ENCODE results near the gene RAB11FIP5. TPM values are rescaled to one million over a fixed set of nuclear protein-coding genes. Genes with fewer than 3 reads are reported as not detected.
"Not testable (repeated sequence)": the region's sequence is repeated elsewhere in the genome, so short reads cannot be mapped to it uniquely, and the experiment has no call there.

Gene RAB11FIP5
- total RNA-seq, 1 donor from 2014 or later = 24.3 TPM

DNA sequence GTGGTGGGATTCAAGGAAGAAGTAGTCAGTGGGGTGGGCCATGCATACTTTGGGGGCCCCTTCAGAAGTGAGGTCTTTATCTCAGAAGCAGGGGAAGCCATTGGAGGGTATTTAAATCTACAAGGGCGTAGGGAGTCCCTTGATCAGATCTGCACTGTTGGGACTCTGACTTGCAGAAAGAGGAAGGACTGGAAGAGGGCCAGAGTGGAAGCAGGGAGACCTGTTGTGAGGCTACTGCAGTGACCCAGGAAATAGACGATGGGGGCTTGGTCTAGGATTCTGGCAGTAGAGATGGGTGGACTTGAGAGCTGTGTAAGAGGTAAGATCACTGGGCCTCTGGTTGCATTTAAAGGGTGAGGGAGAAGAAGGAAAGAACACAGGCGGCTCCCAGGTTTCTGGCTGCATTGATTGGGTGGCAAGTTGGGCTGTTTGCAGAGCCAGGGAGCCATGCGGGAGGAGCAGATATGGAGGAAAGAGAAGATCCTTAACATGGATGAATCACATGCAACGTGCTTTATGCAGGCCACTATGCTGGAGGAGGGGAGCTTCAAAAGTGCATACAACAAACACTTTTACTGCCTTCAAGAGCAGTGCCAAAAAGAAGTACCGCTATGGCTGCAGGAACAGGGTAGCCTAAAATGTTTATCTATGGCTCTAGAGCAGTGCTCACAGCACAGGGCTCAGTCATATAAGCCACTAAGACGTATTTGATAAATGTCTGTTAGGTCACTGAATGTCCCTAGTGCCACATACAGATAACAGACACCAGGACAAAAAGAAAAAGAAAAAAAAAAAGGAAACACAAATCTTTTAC is 43.5 kb downstream of the RAB11FIP5 start:
- no peak for DNase-seq

DNA sequence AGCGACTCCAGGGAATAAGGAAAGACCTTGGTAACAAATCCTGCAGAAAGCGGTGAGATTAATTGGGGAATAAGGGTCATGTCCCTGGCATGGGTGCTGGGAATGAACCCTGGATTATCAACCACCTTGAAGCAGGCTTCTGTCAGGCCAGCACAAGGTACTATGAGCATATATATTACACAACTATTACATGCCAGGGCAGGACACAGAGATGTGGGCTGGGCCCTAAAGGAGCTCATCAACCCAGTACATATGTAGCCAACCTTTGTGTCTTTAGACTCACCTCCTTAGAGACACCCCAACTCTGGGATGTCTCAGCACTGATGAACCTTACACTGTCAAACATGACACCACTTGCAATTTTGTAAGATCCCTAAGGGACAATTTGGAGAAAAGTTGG is 44.6 kb downstream of the RAB11FIP5 start:
- DNase-seq = no peak

DNA sequence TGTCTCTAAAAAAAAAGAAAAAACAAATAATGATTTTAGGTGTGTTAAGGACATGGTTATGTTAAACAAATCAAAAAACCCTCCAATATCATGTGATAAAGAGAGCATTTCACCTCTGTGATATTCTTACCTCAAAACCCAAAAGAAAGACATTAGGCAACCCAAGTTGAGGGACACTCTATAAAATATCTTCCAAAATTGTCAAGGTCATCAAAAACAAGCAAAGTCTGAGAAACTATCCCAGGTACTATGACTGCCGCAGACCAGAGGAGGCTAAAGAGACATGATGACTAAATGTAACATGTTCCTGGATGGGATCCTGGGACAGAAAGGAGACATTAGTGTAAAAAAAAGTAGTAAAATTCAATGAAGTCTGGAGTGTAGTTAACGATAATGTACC is 45.7 kb downstream of the RAB11FIP5 start:
- DNase-seq = no peak

DNA sequence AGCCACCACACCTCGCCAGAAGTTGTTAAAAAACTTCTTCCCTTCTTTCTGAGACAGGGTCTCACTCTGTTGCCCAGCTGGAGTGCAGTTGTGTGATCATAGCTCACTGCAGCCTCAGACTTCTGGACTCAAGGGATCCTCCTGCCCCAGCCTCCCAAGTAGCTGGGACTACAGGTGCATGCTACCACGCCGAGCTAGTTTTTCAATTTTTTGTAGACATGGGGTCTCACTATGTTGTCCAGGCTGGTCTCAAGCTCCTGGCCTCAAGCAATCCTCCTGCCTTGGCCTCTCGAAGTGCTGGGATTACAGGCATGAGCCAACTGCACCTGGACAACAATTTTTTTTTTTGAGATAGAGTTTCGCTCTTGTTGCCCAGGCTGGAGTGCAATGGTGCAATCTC is 47.7 kb downstream of the RAB11FIP5 start:
- not testable (repeated sequence) for DNase-seq

DNA sequence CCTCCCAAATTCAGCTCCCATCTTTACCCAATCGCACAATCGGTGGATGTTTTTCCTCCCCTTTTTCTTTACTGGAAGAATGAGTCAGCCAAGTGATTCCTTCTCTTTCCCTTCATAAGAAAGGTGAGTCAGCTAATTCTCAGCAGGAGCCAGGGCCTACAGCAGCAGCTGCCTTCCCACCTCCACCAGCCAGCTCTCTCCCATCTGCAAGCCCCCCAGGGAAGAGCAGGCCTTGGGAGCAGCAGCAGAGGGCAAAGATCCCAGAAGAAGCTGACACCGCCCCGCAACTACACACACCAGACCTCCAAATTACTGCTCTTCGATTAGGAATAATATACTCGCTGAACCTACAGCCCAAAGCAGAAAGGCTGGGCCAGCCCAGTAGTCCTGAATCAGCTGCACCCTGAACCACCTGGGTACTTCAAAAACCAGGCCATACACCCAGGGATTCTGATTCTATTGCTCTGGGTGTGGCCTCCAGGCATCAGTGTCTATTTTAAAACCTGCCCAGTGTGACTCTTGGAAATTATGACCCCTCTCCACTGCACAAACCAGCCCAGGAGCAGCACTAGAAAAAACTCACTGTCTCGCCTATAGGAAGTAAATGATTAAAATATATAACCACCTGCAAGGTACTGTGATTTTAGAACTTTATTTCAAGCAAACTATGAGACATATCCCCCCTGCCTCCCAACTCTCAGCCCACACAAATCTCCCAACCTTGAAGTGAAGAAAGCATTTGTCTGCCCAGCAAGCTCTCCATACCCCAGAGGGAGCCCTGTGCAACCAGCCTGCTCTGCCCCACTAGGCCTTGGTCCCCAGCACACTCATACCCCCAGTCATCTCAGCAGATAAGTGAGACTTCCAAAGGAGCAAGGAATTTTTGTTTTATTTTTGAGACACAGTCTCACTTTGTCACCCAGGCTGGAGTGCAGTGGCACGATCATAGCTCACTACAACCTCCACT is 48.6 kb downstream of the RAB11FIP5 start:
- DNase-seq = no peak

DNA sequence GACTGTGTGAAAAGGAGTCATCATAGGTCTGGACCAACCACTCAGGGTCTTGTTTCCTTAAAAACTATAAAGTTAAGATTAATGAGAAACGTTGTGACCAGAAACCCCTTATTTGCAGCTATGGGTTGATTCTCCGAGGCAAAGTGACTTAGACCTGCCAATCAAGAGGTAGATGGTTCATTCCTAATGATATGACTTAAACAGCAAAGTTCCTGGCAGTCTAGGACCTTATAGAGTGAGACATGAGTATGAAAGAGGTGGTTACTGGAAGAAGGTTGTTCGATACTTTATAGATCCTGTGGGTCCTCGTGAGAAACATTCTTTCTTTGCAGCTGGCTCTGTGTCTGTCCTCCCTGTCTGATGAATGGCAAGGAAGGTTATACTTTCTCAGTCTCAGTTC is 49.3 kb downstream of the RAB11FIP5 start:
- no peak for DNase-seq

DNA sequence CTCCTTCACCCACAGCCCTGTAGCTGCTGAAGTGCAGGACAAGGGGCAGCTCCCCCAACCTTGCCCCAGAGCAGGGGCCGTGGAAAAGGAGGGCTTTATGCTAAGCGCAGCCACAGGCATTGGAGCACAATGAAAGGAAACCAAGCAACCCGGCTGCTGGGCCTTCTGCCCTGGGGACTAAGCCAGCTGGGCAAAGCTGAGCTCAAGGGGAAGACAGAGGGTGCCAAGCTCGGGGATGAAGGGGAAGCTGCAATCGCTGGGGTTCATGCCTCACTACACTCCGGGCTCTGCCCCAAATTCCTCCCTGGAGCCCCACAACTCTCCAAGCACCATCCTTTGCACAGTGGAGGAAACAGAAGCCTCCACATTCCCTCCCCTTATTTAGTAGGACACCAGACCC is 53.6 kb downstream of the RAB11FIP5 start:
- no peak for DNase-seq

DNA sequence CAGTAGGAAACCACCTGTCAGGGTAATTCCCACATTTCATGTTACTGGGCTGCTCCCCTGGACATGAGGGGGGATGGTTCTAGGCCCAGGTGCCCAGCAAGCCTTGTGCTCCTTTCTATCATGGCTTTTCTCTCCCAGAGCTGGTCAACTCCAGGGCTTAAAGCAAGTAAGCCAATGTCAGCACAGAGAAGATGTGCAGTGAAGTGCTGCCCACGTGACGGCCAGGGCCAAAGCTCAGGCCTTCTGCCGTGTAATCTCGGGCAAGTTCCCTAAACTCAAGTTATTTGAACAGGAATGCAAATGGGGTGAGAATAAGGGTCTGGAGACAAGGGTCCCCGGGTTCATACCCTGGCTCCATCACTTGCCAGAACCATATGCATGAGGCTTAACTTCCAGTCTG is 57.8 kb downstream of the RAB11FIP5 start:
- DNase-seq = no peak

DNA sequence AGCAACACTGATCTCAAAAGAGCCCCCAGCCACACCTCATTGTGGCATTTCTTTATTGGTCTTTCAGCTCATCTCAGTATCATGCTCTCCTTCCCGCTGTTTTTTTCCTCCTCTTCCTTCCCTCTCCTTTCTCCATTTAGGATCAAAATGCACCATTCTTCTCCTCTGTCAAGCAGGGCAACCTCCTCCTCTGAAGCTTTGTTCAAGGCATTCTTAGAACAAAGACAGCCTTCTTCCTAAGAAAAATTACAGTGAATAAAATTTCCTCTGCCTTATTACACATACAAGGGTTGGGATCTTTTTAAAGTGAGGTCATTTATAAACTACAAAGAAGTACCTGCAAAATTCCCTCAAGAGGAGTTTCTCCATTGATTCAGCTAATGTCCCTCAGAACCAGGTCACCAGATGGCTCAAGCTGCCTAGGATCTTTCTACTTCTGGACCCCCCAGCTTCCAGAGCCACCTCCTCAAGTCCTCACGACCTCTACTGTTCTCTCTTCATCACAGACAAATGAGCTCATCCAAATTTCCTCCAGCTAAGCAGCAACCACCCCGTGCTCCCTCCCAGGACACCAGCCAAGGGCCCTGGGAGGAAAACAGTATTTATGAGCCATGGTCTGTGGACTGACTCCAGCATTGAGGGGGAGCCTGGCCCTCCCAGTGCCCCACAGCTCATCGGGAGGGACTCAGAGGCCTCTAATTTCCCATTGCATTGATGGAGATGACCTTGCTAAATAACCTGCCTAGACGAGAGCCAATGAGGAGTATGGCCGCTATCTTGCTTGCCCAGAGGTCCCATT is 59.2 kb downstream of the RAB11FIP5 start:
- no peak for DNase-seq

DNA sequence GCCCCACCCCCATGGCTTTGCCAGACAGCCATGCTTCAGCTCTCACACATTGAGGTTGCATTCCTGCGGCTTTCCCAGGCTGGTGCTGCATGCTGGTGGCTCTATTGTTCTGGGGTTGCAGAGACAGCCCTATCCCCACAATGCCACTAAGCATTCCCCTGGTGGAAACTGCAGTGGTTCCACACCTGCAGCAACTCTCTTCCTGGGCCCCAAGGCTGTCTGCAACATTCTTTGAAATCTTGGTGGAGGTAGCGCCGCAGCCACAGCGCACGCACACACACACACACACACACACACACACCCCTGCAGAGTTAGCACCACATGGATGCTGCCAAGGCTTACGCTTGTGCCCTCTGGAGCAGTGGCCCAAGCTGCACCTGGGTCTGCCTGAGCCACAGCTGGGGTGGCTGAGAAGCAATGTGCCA is 62.6 kb downstream of the RAB11FIP5 start:
- no peak for DNase-seq

DNA sequence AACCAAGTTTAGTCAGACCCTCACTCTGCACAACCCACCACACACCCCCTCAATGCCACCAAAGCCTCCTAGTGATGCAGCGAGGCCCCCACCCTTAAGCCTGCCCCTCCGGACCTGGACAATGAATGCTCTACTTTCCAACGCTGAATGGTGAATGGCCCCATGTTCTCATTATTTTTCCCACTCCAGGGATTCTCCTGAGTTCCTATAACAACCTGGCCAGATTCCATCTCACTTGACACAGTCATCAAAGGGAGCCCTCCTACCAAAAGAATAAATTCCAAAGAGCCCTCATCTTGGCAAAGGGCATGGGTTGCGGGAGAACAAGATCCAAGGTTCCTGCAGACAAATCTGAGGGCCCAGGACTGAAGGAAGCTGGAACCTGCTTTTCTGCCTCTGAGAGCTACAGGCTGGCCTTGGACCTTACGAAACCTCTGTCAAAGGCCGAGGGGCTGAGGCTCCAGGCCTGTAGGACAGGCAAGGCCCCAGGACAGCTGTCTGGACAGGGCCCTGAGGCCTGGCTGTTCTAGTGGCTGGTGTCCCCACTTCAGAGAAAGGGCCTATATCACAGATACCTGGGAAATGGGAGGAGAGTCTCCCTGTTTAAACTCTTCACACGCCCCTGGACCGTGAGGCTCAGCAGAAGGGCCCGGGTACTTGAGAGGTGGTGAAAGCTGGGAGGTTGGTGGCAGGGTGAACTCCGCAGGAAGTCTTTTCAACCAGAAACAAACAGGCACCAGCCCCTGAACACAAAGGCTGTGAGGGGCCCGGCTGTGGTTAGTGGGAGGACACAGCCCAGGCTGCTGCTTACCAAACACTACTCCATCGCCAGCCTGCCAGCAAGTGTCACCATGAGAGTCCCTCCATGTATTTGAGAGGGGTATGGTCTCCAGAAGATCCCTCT is 68.6 kb downstream of the RAB11FIP5 start:
- DNase-seq = no peak

DNA sequence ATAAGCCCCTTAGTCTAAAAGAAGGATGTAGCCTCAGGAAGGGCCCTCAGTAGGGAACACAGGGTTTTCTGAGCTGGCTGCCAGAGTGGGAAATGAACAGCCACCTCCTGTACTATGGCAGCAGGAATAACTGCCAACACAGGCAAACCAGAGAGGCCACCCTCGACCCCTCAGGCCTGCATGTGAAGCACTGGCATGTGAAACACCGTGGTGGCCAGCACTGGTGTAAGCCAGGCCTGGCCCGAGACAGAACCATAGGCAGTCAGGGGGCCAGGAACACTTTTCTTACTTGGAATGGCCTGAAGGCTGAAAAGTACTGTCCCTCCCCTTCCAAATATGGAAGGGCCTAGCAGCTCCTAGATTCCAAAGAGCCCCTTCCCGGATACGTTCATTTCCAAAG is 69.5 kb downstream of the RAB11FIP5 start:
- DNase-seq = no peak

DNA sequence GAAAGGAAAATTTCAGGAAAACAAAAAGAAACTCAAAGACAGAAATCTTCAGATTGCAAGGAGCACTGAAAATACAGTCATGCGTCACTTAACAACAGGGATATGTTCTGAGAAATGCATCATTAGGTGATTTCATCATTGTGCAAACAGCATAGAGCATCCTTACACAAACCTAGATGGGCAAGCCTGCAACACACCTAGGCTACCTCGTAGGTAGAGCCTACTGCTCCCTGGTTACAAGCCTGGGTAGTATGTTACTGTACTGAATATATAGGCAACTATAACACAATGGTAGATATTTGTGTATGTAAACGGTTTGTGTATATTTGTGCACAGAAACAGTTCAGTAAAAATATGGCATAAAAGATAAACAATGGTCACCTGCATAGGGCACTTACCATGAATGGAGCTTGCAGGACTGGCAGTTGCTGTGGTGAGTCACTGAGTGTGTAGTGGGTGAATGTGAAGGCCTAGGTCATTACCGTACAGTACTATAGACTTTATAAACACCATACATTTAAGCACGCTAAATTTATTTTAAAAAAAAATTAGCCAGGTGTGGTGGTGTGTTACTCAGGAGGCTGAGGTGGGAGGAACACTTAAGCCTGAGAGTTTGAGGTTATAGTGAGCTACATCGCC is 74.7 kb downstream of the RAB11FIP5 start:
- no peak for DNase-seq

DNA sequence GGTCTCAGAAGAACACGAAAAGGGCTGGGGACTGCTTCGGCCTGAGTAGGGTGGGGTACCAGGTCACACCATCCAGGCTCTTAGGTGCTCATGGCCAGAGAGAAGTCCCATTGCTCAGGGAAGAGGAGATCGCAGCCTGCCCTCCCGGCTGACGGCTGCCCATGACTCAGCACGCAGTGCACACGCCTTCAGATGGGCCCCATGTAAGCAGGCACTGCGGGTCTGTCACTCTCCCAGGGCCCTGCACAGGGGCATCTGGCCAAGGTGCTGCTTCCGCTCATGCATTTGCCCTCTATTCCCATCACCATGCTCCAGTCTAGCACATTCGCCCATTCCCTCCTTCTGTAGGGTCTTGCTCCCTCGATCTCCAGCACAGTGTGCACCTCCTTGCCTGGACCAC is 76.0 kb downstream of the RAB11FIP5 start:
- no peak for DNase-seq

DNA sequence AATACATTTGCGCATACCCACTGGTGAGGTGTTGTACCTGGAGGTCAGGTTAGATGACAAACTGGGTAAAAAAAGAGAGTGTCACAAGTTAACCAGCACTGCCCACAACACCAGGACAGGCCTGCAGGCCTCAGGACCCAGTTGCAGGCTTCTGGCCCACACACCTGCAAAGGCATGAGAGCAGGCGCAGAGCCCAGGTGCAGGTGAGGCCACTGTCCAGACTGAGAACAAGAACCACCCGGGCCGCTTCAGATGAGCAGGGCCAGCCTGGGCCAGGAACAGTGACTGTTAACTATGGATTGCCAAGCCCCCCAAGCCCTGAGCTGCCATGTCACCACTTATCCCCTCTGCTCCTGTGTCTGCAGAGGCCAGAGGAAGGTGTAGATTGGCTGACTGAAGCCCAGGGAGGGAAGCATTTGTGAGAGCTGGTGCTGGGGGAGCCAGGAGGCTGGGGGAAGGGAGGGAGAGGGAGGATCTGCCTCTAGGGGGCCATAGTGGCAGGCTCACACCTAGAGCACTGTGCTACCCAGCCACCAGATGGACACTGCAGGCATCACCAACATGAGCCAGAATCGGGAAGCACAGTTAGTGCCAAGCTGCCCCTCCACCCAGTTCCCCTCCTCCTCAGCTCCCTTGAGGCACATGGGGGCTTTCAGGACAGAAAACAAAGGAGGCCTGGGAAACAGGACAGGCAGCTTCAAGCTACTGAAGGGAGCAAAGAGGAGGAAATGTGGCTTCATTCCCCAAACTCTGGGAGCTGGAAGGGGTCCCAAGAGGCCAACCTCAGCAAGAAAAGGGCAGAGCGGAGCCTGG is 76.6 kb downstream of the RAB11FIP5 start:
- DNase-seq = no peak

DNA sequence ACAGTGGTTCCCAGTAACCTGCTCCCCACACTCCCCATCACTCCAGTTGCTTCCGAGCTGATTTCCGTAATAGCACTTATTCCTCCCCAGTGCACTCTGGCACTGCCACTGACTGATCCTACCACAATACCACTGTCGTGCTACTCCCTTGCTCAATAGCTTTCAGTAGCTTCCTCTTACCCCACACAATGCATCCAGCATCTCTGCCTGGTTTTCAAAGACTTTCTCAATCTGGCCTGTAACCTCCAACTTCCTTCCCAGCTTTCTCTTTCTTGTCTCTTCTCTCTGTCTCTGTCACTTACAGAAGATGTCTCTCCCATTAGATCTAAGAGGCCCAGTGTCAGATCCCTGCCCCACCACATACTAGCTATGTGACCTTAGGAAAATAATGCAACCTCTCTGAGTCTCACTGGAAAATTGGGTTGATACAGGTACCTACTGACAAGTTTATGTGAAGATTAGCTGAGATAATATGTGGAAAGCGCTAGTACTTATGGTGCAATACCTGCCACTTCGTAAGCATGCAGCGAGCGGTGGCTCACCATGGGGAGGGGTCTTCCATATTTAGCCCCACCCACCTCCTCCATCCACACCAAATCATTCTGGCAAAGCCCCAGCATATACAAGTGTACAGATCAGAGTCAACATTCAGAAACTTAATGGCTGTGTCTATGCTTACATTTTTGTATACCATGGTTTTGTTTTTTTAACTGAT is 77.9 kb downstream of the RAB11FIP5 start:
- DNase-seq = no peak

DNA sequence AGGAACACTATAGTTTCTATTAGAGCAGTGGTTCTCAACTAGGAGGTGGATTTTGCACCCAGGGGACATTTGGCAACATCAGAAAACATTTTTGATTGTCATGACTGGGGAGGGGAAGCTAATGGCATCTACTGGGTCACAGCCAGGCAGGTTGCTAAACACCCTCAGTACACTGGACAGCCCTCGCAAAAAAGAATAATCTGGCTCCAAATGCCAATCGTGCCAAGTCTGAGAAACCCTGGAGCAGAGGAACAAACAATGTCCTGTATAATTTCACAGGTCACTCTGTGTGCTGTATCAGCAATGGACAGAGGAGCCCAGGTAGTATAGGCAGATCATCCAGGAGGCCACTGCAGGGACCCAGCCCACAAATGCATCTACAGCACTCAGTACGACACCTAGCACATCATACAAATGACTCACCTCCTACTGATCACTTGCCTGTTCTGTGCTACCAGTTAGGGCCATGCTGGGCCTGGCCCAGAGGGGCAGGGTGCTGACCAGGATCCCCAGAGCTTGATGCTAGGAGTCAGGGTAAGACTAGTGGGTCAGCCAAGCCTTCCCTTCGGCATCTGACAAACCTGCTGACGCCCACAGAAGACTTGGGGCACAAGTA is 78.9 kb downstream of the RAB11FIP5 start:
- no peak for DNase-seq

DNA sequence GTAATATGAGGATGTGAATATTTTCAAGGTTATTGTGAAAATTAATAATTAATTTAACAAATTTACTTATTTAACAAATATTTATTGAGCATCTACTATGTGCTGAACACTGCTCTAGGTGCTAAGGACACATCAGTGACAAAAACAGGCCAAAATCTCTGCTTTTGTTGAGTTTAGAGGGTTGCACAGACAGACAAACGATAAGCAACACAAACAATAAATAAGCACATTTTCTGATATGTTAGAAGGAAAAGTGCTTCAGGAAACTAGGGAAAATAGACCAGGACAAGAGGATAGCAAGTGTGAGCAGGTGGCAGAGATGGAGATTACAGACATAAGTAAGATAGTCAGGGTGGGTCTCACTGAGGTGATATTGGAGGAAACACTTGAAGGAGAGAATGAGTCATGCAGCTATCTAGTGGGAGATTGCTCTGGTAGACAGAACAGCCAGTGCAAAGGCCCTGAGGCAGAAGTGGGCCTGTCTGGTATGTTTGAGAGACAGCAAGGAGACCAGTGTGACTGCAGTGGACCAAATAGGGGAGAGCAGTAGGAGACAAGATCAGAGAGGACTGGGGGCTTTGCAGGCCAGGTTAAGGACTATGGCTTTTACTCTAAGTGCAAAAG is 79.5 kb downstream of the RAB11FIP5 start:
- DNase-seq = no peak

Measured in tongue (tissue), 2 donors.